ENCODE measurements around the gene KIF5B. TPM values are rescaled to one million over a fixed set of nuclear protein-coding genes. Genes with fewer than 3 reads are reported as not detected.

KIF5B gene
- total and polyA plus RNA-seq, 2 of the 8 experiments (the other 6 are each of a cell fraction or from before 2014, with no cell fraction given): 9.8 to 68.4 TPM

DNA sequence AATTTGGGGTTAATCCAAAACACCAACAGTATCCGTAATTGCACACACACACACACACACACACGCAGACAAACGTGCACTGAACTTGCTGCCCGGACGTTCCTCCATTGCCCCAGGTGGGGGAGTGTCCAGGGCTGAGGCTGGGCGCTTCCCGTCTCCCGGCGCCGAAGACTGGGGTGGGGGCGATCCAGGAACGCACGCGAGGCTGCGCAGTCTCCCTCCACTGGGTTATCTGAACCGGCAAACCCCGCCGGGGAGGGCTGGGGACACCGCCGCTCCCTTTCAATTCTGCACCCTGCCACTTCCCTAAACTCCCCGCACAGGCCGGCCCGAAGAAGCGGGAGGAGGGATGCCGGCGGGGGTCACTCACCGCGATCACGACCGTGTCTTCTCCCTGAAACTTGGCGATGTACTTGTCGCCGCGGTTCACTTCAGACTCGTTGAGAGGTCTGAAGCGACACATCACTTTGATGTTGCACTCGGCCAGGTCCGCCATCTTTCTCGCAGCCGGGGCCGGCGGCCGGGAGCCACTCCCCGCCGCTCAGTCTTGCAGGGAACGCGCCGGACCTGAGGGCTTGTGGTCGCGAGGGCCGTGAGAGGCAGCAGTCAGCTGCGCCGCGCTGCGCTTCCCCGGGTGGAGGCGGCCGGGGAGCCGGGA lies 618 bp downstream of the KIF5B start:
- POLR2A ChIA-PET (ENCODE audit: partially characterized antibody): interaction anchor here (0.7 to 1.5 kb wide), 8 partner anchors 10 to 1740 kb away, joined by 3 to 4 read pairs (median 3); no protein-coding TSS in a partner anchor
- Histone ChIP-seq H3K36me3 (ENCODE audit: control insufficient read depth in 2 of 4, insufficient read depth in 4 of 4, low read length in 3 of 4) (no peaks in the 10 kb centered on the region), H3K79me1 (ENCODE audit: low read depth, low read length) (no peaks in the 10 kb centered on the region), H3K56ac (replicated peaks; ENCODE audit: insufficient read length, low read depth, low read length) (peak overlapping the region; percentile 94), H4K8ac (ENCODE audit: extremely low read depth, insufficient read depth, low read length) (peak overlapping the region; percentile 99), H2BK12ac (ENCODE audit: low read depth, low read length) (no peak overlapping the region), H3K4ac (replicated peaks; ENCODE audit: insufficient read length, low read depth, low read length) (peak overlapping the region; percentile 69), H3K23ac (ENCODE audit: insufficient read length) (no peak overlapping the region), H3K14ac (ENCODE audit: insufficient read length) (no peak overlapping the region), H3K9me3 (ENCODE audit: insufficient read depth in 2 of 2, low read depth in 1 of 2, low read length in 1 of 2) (no peaks in the 10 kb centered on the region), H4K5ac (ENCODE audit: insufficient read length, low read depth, low read length) (peak overlapping the region; percentile 98), H3K4me1 (replicated peaks in 1 of 4; ENCODE audit: control insufficient read depth in 3 of 4, insufficient read depth in 4 of 4, low read length in 3 of 4) (peaks cover 0 to 6% (median 0%) of the 10 kb centered on the region in 4 experiments; a peak in 3 of 7 replicates), H3K18ac (ENCODE audit: extremely low read depth, low read length) (peak overlapping the region; percentile 96; the same call in 1 of the 2 replicates), H2AK5ac (ENCODE audit: low read depth, low read length) (no peak overlapping the region), H2BK5ac (ENCODE audit: low read depth, low read length) (peak overlapping the region; percentile 94), H4K20me1 (replicated peaks in 1 of 2; ENCODE audit: control insufficient read depth in 1 of 2, insufficient read depth in 2 of 2, low read length in 2 of 2) (peaks cover 8 to 29% of the 10 kb centered on the region in 2 experiments), H3K27me3 (replicated peaks in 1 of 4; ENCODE audit: control insufficient read depth in 3 of 4, extremely low read depth in 1 of 4, insufficient read depth in 3 of 4, low read length in 3 of 4) (no peaks in the 10 kb centered on the region), H2BK15ac (ENCODE audit: low read length) (no peak overlapping the region), H3K4me3 (ENCODE audit: extremely low read depth in 1 of 4, insufficient read depth in 2 of 4, low read depth in 3 of 4, low read length in 4 of 4) (peak overlapping the region; percentile 47 to 96 (median 74)), H2BK20ac (ENCODE audit: low read length) (no peak overlapping the region), H3K23me2 (ENCODE audit: low read depth, low read length) (peaks cover 4% of the 10 kb centered on the region; the same call in 1 of the 2 replicates), H2BK120ac (replicated peaks; ENCODE audit: low read depth, low read length) (no peak overlapping the region), H3K27ac (ENCODE audit: low read depth, low read length) (peak overlapping the region; percentile 98), H3K9ac (replicated peaks in 1 of 4; ENCODE audit: extremely low read depth in 1 of 4, low read depth in 3 of 4, low read length in 3 of 4) (peak overlapping the region; percentile 55 to 95 (median 93)), H3K4me2 (ENCODE audit: insufficient read depth in 1 of 2, low read depth in 2 of 2, low read length in 2 of 2) (peak overlapping the region; percentile 63 to 73; a peak in 3 of 4 replicates), H3K79me2 (ENCODE audit: control insufficient read depth in 1 of 2, insufficient read depth in 2 of 2, low read length in 2 of 2) (peaks cover 27 to 54% of the 10 kb centered on the region in 2 experiments), H2AFZ (ENCODE audit: low read length) (no peak overlapping the region), H4K91ac (replicated peaks; ENCODE audit: insufficient read length, low read length) (peak overlapping the region; percentile 85)
- no peak for FAIRE-seq
- DNase-seq (ENCODE audit: low read depth in 1 of 2, low spot score in 2 of 2): peak in 1 of 2 experiments; percentile 81
- WGBS, 2 experiments (ENCODE audit: extremely low coverage in 1 of 2, insufficient coverage in 1 of 2, insufficient read length in 1 of 2, insufficient replicate concordance in 2 of 2, low coverage in 1 of 2, low lambda C conversion rate in 2 of 2, missing lambda C conversion rate in 1 of 2): 2% methylated on average over 58 of the region's 59 CpGs; no CpG with 5 or more reads in 1 of the 2 experiments
- CTCF ChIA-PET (ENCODE audit: partially characterized antibody): interaction anchor here (0.7 kb wide), 1 partner anchor 138 kb away, joined by 3 read pairs; no protein-coding TSS in a partner anchor
- TF ChIP-seq TAF7 (optimal IDR thresholded peaks at IDR 0.05; ENCODE audit: borderline replicate concordance, low read depth, low read length) (no peak), BACH1 (IDR thresholded peaks at IDR 0.05; ENCODE audit: low read length) (no peak), GTF2F1 (IDR thresholded peaks at IDR 0.05; ENCODE audit: borderline replicate concordance, low read depth, low read length) (no peak), RXRA (IDR thresholded peaks at IDR 0.05; ENCODE audit: insufficient read depth, low read depth, low read length) (no peak), SUZ12 (IDR thresholded peaks at IDR 0.05; ENCODE audit: low read length) (no peak), CHD1 (IDR thresholded peaks at IDR 0.05; ENCODE audit: low read depth, low read length) (no peak), CHD2 (IDR thresholded peaks at IDR 0.05; ENCODE audit: low read length) (no peak), EZH2 (IDR thresholded peaks at IDR 0.05; ENCODE audit: low read depth, low read length, severe bottlenecking) (no peak), ASH2L (IDR thresholded peaks at IDR 0.05; ENCODE audit: low read length) (peak; percentile 94), PHF8 (conservative IDR thresholded peaks at IDR 0.05; ENCODE audit: low read depth, low read length) (no peak), RBBP5 (IDR thresholded peaks at IDR 0.05; ENCODE audit: borderline replicate concordance, low read depth, low read length) (0 out of 2 replicates have a peak, but pooled peaks have one; percentile 97)
- TF ChIP-seq, protein P1, sequence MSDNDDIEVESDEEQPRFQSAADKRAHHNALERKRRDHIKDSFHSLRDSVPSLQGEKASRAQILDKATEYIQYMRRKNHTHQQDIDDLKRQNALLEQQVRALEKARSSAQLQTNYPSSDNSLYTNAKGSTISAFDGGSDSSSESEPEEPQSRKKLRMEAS (IDR thresholded peaks at IDR 0.05): 0 out of 2 replicates have a peak, but pooled peaks have one; percentile 21
